A673 (cell line): ENCODE data around the gene SLX4IP. TPM values are rescaled to one million over a fixed set of nuclear protein-coding genes. Genes with fewer than 3 reads are reported as not detected.

Experiments used
- BruUV-seq: library from RNA; stranded (reverse); fragments of 400-500 nt; replicated peaks from 2 replicates; lab custom pipeline; 2021; lab: Mats Ljungman, UMichigan
- CTCF ChIA-PET: fragments of 300-600 bp; sonication (Branson Sonifier 250); formaldehyde crosslinking; loops from one replicate; lab custom pipeline; 2022; ENCODE audit warnings: antibody characterized with exemption; lab: Charles Lee
- POLR2A ChIA-PET: fragments of 300-600 bp; sonication (Branson Sonifier 250); formaldehyde crosslinking; loops from one replicate; lab custom pipeline; 2022; ENCODE audit warnings: antibody characterized with exemption; ENCODE audit not compliant: low non-redundant PET; lab: Charles Lee
- DNase-seq: peaks from one replicate; pipeline ENCODE4 v3.0.0-alpha.2; 2015; ENCODE audit warnings: low spot score
- H3K27ac ChIP-seq: fragments of 200-600 bp; sonication (generic); 2 replicates; pipeline ENCODE4 v1.5.1; 2016; ENCODE audit warnings: mixed run types, low read depth, mild to moderate bottlenecking, mixed read lengths, antibody characterized with exemption, low read length; ENCODE audit not compliant: poor library complexity, severe bottlenecking
- H3K27me3 ChIP-seq: fragments of 200-600 bp; sonication (generic); replicated peaks from 2 replicates; pipeline ENCODE4 v1.6.1; 2017; ENCODE audit warnings: mixed run types, low read depth, mild to moderate bottlenecking, mixed read lengths, antibody characterized with exemption, low read length; ENCODE audit not compliant: insufficient read depth, poor library complexity
- H3K36me3 ChIP-seq: fragments of 200-600 bp; sonication (generic); 2 replicates; pipeline ENCODE4 v1.6.1; 2016; ENCODE audit warnings: mixed run types, mild to moderate bottlenecking, mixed read lengths, antibody characterized with exemption, low read length; ENCODE audit not compliant: insufficient read depth, poor library complexity, severe bottlenecking
- H3K4me1 ChIP-seq: fragments of 200-600 bp; sonication (generic); 2 replicates; pipeline ENCODE4 v1.6.1; 2017; ENCODE audit warnings: mixed run types, mild to moderate bottlenecking, mixed read lengths, antibody characterized with exemption, low read length; ENCODE audit not compliant: insufficient read depth, poor library complexity, severe bottlenecking
- H3K4me3 ChIP-seq: fragments of 200-600 bp; sonication (generic); 2 replicates; pipeline ENCODE4 v1.5.1; 2016; ENCODE audit warnings: low read depth, mixed run types, mild to moderate bottlenecking, mixed read lengths, low read length; ENCODE audit not compliant: poor library complexity, severe bottlenecking
- H3K9me3 ChIP-seq: fragments of 200-600 bp; sonication (generic); 2 replicates; pipeline ENCODE4 v1.6.1; 2016; ENCODE audit warnings: mixed run types, low read depth, mild to moderate bottlenecking, mixed read lengths, antibody characterized with exemption, low read length; ENCODE audit not compliant: poor library complexity, severe bottlenecking
- EZH2 ChIP-seq: fragments of 200-600 bp; sonication (generic); IDR thresholded peaks from 2 replicates; pipeline ENCODE4 v1.6.1; 2017; ENCODE audit warnings: borderline replicate concordance, low read depth, mild to moderate bottlenecking, mixed read lengths, antibody characterized with exemption, low read length; ENCODE audit not compliant: poor library complexity, severe bottlenecking
- intact Hi-C: fragments of 100-400 bp; cut with micrococcal nuclease; formaldehyde crosslinking; loops from one replicate; pipeline ENCODE4 v1.10.0; 2022; ENCODE audit not compliant: unreplicated experiment
- total RNA-seq: library from RNA; stranded (reverse); gene quantifications from 2 replicates; pipeline ENCODE4 v1.2.3, GENCODE V29; 2021
- TF ChIP-seq, protein P1 (sequence below): fragments of 300-800, 200-600 bp; sonication (generic); conservative IDR thresholded peaks from 2 replicates; pipeline ENCODE4 v1.5.1; 2017; ENCODE audit warnings: low read depth, mild to moderate bottlenecking, antibody characterized with exemption, low read length, moderate library complexity, mixed read lengths

The SLX4IP gene
- total RNA-seq, 1 experiment from 2014 or later = 9.8 TPM

- peaks cover 36% of the 10 kb centered on the region for H3K36me3 ChIP-seq
- intact Hi-C loops = no loop called here
- no peaks in the 10 kb centered on the region for H3K27me3 ChIP-seq
- no peaks in the 10 kb centered on the region for H3K9me3 ChIP-seq
- DNase-seq = no peak
- no peak overlapping the region for H3K4me3 ChIP-seq
- H3K4me1 ChIP-seq = peaks cover 69% of the 10 kb centered on the region
- CTCF ChIA-PET = no interaction called here
- no peak overlapping the region for H3K27ac ChIP-seq
- POLR2A ChIA-PET = no interaction called here
- TF ChIP-seq, protein P1, sequence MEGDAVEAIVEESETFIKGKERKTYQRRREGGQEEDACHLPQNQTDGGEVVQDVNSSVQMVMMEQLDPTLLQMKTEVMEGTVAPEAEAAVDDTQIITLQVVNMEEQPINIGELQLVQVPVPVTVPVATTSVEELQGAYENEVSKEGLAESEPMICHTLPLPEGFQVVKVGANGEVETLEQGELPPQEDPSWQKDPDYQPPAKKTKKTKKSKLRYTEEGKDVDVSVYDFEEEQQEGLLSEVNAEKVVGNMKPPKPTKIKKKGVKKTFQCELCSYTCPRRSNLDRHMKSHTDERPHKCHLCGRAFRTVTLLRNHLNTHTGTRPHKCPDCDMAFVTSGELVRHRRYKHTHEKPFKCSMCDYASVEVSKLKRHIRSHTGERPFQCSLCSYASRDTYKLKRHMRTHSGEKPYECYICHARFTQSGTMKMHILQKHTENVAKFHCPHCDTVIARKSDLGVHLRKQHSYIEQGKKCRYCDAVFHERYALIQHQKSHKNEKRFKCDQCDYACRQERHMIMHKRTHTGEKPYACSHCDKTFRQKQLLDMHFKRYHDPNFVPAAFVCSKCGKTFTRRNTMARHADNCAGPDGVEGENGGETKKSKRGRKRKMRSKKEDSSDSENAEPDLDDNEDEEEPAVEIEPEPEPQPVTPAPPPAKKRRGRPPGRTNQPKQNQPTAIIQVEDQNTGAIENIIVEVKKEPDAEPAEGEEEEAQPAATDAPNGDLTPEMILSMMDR = no peak
- no peak for TF ChIP-seq EZH2
- no TSS peak for BruUV-seq
These were observed 230.7 kb downstream of the SLX4IP start for GRCh38 chr20:10665791-10666190.

- Histone ChIP-seq H3K27ac (no peak overlapping the region), H3K9me3 (no peaks in the 10 kb centered on the region), H3K4me3 (no peak overlapping the region), H3K4me1 (peaks cover 75% of the 10 kb centered on the region), H3K27me3 (no peaks in the 10 kb centered on the region), H3K36me3 (peaks cover 30% of the 10 kb centered on the region)
- POLR2A ChIA-PET = no interaction called here
- TF ChIP-seq, protein P1 = no peak
- no peak for TF ChIP-seq EZH2
- BruUV-seq = no TSS peak
- intact Hi-C loops = no loop called here
- DNase-seq = no peak
- CTCF ChIA-PET = no interaction called here
These were observed 231.3 kb downstream of the SLX4IP start for GRCh38 chr20:10666221-10667076.

DNA sequence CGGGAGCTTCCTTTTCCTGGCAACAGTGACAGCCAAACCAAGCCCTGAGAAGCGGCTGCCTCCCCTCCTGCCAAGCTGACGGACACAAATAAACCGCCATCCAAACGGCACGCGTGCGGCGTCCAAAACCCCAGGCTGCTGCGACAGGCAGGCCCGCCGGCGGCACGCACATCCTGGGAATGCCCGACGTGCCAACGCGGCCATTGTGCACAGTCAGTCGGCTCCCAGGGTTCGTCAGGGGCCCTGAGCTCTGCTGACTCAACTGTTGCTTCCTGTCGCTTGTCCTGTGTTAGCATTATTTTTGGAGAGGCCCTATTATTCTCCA, 231.9 kb downstream of the SLX4IP start:
- H3K36me3 ChIP-seq = peaks cover 24% of the 10 kb centered on the region
- H3K27ac ChIP-seq = no peak overlapping the region
- no TSS peak for BruUV-seq
- H3K4me3 ChIP-seq = no peak overlapping the region
- intact Hi-C loops = no loop called here
- POLR2A ChIA-PET = no interaction called here
- CTCF ChIA-PET = no interaction called here
- no peak for TF ChIP-seq EZH2
- no peaks in the 10 kb centered on the region for H3K27me3 ChIP-seq
- DNase-seq = peak; percentile 79
- peaks cover 79% of the 10 kb centered on the region for H3K4me1 ChIP-seq
- H3K9me3 ChIP-seq = no peaks in the 10 kb centered on the region
